Stimulated activated naive CD4-positive, alpha-beta T cell treated with Interleukin-2 at 50 U/mL for 16 hours (primary cell): ENCODE data around the gene TGFBR1.
"Not testable (repeated sequence)": the region's sequence is repeated elsewhere in the genome, so short reads cannot be mapped to it uniquely, and the experiment has no call there.

ENCODE experiments used
- DNase-seq: peaks from one replicate; lab custom pipeline; 2025; lab: John Stamatoyannopoulos, UW

Gene TGFBR1

DNA sequence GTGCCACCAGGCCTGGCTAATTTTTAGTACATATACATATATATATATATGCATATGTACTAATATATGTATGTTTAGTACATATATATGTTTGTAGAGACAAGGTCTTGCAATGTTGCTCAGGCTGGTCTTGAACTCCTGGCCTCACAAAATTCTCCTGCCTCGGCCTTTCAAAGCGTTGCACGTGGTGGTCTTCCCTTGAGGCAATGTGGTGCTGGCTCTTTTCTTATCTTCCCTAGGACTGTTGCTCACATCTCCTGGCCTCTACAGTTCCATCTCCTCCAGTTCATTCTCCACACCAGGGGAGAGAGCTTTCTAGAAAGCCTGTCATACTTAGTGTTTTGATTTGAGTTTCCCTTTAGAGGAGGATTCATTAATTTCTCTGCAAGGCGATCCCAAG lies 28.9 kb upstream of the TGFBR1 start:
- DNase-seq = no peak

DNA sequence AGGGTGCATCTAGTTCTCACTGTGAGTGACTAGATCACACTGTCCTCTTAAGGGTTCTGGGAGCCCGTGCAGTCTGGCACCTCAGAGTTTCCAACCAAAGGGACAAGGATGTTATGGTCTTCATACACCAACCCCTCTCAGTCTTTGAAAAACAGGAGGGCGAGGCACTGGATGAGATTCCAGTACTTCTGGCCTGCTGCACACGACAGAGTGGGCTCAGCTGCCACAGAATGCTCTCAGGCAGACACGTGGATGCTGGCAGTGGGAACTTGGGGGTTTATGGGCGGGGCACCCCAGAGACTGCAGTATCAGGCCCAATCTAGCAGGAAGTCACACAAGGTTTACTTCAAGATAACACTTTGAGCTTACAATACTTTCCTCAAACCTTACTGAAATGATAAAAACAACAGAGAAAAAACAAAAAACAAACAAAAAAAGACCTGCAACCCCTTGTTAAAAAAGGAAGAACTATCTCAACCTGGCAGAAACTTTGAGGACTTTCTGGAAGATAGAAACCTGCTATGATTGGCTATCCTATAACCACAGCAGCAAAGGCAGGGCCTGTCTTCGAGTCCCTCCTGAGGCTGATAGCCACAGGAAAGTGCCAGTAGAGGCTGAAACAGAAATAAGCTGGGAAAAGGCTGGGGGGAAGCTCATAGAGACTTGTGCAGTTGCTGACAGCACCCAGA lies 28.3 kb upstream of the TGFBR1 start:
- DNase-seq = no peak

DNA sequence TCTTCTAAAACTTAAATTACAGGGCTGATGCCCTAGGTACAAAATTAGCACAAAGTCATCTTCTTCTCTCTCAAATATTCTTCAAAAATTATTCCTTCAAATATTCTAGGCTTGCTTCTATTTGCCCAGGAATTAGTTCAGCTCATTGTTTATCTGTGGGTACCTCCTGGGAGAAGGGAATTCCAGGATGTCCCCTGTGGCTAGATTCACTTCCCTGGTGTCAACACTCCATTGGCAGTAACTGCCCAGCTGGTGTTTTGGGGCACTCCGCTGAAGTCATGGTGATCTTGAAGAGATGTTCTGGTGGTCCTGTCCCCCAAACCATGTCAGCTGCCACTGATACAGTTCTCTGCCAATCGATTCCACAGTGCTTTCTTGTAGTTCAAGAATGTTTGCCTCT lies 26.2 kb upstream of the TGFBR1 start:
- DNase-seq = no peak

DNA sequence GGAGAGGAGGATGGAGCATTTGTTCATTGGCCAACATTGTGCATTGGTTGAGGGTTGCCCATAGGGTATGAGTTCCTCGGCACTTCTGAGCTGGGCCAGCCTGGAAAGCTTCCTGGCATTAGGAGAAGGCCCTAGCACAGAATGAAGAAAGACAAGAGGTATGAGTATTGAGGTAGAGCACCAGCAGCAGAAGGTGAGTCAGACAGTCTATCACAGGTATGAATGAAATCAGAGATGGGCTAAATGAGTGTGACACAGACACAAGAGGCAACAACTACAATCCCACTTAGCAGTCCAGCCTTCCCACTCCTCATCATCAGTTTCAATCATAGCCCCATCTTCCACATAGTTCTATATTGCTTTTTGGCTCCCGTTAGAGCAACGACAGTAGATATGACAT lies 25.4 kb upstream of the TGFBR1 start:
- no peak for DNase-seq

DNA sequence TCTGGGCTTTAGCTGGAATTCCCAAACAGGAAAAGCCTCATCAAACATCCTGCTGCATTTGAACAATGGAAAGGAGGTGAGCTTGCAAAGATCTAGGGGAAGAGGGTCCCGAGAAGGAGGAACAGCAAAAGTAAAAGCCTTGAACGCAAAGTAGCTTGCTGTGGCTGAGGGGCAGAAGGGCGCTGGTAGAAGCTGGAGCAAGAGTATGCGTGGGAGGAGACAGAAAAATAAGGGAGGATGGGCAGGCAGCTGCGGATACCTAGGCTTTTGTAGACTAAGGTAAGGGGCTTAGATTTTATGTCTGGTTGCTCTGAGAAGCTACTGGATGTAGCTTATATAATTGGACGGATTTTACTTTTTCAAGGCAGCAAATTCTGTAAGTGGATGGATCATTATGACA lies 21.9 kb upstream of the TGFBR1 start:
- DNase-seq = no peak

DNA sequence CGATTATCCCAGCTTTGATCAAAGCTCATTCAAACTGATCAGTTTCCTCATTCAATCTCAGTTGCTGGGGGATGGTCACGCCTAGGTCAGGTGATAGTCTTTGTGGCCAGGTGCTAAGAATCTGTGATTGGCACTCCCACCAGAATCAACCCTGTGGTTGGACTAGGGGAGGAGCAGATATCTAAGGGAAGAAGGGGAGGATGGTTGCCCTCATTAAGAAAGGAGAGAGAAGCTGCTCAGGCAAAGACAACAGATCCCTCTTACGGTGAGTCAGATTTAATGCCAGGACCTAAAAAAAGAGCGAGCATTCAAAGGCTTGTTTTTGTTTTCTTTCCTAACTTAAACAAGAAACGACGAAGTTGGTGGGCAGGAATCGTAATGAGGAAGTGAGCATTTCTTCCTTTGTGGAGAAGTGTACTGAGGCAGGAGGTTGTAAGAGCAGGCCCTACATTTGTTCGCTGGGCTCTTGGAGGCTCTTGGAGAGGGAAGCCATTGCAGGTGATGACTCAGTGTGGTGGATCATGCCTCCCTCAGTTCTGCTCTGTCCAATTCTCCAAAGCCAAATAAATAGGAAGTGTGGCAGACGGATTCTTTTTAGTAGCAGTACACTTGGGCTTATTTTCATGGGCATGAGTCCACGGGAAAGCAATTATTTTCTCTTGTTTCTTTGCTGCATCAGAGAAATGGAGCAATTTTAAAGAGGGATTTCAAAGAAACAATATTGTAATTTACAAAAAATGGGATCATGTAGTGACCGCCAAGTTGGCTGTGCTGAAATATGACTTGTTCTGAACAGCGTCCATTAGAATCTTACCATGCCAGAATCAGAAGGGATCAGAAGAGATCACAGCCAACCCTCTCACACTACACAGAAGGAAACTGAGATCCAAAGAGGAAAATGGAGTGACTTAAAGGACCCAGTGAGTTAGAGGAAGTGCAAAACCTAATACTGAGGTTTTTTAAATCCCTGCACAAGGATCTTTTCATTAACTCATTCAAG lies 18.7 kb upstream of the TGFBR1 start:
- no peak for DNase-seq

DNA sequence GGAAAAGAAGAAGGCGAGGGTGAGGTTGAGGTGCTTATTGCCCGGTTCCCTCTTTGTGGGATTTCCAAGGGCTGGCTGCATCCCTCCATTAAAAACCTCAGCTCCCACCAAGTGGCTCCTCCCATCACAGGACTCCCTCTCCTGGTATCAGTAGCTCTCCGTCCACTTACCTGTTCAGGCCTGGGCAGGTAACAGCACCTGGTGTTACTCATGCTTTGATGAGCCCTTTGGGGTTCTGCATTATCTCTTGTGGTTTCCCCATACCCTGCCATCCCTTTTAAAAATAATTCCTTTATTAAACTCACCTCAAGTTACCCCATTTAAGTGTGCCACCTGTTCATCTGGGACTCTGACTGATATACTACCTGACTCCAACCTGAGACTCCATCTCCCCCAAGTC lies 17.5 kb upstream of the TGFBR1 start:
- DNase-seq = no peak

DNA sequence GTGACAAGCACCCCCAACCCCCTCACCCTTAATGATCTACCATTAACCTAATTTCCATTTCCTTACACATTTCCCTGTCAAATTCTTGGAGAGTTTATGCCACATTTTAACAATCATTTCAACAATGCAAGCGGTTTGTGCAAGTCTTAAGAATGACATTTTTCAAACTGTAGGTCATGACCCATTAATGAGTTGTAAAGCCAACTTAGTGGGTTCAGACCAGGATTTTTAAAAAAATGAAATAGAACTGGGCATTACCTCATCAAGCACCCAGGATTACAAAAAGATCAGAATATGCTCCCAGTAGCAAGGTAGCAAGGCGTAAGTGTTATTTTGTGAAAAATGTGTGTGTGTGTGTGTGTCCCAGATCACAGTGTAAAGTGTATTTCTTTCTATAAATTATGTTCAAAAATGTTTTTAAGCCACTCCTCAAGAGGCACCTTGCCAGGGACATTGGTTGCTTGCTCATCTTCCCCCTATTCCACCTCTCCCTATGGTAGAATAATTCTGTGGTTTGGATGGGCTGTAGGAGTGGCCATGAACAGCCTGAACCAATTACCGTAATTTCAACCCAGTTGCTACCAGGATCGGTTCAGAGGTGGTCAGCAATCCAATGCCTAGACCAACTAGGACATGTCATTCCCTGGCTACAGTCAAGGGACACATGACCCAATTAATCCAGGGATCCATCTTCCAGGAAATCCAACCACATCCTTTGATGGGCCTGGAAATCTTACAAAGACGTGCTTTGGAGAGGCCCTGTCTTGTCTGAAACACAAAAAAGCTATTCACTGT lies 14.4 kb upstream of the TGFBR1 start:
- no peak for DNase-seq

DNA sequence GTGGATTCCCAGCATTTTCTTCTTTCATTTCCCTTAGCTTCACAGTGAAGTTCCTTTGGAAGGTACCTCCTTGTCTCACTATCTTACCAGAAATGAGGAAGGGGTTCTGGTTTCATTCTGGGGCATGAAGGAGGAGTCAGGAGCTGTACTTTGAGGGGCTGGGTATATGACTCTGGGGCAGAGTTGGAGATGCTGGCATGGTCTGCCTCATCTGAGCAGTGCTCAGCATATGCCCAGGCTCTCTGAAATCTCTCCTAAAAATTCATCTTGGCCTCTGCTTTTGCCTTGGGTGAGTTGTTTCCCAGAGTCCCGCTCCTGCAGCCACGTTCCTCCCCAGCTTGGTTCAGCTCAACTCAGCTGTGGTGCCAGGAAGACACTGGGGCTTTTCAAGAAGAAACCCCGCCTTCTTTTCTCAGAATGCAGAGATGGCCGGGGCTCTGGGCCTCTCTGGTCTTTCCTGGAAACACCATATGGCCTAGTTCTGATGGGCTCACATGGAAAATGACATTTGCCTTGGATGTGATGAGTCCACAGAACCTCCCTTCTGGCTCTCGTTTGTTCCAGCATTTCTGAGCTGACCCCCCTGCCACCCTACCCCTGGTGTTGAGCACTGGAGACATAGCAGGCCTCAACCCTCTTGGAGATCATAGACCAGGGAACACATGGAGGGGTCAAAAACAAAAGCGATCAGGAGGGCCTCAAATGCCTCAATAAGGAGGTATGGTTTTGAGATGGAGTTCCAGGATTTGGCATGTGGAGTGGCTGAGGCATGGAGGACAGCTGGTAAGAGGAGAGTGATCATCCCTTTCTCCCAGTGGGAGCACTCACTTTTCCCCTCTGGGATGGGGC lies 12.0 kb upstream of the TGFBR1 start:
- DNase-seq = peak; percentile 33

DNA sequence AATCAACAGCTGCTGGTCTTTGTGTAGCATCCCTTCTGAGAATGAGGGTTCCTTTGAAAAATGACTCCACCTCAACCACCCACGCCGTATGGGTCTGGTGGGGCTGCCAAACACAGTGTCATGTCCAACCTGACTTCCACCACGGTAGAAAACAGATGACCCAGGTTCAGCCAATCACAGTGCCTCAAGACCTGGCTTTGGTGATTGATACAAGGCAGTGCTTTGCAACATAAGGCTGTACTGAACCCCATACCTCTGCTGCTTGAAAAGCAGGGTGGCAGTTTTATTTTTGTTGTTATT lies 11.5 kb upstream of the TGFBR1 start:
- DNase-seq = no peak

DNA sequence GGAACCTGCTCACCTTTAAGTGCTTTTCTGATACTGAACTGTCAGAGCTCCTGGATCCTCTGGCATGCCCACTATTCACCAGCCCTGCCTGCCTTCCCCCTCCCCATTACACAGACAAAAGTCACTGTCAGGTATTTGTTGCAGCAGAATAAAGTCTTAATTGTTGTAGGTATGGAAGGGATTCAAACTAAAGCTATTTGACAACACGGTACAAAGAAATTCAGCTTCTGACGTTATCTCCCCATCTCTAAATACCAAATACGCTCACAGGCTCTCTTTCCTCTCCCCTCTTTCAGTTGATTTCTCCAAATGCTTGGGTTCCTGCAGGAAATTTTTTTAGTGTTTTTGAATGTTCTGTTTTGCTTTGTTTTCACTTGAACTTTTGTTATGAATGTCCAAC lies 9.3 kb upstream of the TGFBR1 start:
- no peak for DNase-seq

DNA sequence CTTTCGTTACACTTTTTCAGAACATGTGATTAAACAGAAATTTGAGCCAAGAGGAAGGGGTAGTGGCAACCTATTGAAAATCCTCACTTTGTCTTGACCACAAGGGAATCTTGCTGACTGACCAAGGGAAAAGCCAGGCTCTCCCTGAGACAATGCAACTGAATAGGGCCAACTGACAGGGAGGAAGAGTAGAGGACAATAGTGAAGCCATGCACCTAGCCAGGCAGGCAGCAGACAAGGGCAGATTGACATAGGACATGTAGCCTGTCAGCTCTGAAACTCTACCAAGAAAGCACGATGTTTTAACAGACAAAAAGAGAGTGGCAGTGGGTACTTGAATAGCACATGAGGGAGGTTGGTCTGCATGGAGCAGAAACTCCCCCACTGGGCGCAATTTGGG lies 8.5 kb upstream of the TGFBR1 start:
- DNase-seq = no peak

DNA sequence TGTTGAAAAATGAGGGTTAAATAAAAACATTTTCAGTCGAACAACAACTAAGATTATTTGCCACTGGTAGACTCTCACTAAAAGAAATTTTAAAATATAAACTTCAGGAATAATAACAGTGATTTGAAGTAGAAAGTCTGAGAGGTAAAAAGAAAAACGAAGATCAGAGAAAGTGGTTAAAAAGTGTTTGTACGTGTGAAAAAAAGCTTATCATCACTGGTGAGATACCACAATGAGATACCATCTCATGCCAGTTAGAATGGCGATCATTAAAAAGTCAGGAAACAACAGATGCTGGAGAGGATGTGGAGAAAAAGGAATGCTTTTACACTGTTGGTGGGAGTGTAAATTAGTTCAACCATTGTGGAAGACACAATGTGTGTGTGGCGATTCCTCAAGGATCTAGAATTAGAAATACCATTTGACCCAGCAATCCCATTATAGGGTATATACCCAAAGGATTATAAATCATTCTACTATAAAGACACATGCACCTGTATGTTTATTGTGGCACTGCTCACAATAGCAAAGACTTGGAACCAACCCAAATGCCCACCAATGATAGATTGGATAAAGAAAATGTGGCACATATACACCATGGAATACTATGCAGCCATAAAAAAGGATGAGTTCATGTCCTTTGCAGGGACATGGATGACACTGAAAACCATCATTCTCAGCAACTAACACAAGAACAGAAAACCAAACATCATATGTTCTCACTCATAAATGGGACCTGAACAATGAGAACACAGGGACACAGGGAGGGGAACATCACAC lies 4.9 kb upstream of the TGFBR1 start:
- not testable (repeated sequence) for DNase-seq

DNA sequence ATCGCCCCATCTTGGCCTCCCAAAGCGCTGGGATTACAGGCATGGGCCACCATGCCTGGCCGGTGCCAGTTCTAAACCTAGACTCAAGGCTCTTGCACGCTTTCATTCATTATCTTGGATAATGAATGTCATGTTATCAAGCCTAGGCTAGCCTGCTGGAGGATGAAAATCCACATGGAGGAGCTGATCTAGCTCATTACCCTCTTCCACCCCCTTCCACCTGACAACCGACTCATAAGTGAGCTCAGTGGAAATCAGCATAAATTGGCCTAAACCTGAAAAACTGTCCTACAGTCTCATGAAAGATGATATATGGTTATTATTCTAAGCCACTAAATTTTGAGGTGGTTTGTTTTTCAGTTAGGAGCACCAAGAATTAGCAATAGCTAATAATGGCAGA lies 3.6 kb upstream of the TGFBR1 start:
- no peak for DNase-seq

DNA sequence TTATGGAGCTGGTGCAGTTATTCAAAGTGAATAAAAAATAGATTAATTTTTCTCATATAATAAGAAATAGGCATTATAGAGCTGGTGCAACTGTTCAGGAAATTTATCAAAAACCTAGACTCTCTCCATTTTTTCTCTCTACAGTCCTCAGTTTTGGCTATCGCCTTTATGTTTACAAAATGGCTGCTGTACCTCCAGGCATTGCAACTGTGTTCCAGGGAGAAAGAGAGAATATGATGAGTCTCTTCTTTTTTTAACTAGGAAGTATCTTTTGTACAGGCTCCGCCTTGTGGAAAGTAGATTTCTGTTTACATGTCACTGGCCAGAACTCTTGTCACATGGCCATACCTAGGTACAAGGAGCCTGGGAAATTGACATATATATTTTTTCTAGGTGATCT lies 3.1 kb upstream of the TGFBR1 start:
- DNase-seq = no peak

DNA sequence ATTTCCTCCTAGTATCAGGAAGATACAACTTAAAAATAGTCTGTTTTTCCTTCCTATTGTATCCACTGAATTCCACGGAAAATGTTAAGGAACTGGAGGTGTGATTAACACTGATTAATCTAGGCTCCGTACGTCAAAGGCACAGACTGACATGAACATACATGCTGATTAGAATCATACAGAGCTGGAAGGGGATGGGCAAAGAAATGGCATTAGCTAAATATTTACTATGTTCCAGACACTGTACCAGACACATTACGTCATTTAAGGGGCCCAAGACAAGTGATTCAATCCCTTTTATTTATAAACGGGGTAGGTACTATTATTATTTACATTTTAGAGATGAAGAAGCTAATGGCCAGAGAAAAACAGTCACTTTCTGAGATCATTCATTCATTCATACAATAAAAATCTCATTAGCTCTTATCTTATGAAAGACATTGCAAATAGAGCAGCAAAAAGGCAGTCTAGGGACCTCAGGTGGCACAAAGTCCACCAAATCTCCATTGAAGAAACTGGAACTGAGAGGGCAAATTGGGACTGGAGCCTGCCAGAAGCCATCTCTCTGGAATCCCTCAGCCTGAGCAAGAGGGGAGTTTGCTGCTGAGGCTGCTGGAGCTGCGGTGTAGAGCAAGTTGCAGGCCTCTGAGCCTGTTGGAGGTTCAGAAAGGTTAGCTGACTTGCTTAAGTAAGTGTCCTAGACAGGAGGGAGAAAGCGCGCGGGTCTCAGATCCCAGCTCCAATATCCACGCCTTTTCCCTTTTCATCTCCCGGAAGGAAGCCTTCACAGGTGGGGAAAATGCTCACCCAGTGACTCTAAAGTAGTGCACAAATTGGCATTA lies 1.6 kb upstream of the TGFBR1 start:
- no peak for DNase-seq

DNA sequence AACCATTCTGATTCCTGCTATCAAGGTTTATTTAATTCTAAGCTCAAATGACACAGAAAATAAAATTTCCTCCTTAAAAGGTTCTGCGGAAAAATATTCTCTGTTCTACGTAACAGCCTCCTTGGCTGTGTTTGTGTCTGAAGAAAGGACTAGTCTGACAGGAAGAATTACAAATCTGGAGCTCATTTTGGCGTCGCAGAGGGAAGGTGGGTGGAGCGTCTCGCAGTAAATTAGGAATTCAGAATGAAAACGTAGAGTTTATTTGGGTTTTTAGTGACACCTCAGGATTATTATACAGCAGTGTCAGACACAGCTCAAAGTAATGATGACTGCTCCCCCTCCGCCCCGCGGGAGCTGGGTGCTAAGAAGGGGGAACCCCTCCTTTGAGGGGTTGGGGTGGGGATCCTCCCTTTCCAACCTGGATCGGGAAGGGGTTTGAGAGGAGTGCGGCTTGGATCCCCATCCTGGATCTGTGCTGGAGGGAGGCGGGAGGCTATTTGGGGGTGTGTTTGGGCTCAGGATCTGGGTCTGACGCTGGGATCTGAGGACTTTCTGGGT lies 933 bp upstream of the TGFBR1 start:
- DNase-seq = no peak

DNA sequence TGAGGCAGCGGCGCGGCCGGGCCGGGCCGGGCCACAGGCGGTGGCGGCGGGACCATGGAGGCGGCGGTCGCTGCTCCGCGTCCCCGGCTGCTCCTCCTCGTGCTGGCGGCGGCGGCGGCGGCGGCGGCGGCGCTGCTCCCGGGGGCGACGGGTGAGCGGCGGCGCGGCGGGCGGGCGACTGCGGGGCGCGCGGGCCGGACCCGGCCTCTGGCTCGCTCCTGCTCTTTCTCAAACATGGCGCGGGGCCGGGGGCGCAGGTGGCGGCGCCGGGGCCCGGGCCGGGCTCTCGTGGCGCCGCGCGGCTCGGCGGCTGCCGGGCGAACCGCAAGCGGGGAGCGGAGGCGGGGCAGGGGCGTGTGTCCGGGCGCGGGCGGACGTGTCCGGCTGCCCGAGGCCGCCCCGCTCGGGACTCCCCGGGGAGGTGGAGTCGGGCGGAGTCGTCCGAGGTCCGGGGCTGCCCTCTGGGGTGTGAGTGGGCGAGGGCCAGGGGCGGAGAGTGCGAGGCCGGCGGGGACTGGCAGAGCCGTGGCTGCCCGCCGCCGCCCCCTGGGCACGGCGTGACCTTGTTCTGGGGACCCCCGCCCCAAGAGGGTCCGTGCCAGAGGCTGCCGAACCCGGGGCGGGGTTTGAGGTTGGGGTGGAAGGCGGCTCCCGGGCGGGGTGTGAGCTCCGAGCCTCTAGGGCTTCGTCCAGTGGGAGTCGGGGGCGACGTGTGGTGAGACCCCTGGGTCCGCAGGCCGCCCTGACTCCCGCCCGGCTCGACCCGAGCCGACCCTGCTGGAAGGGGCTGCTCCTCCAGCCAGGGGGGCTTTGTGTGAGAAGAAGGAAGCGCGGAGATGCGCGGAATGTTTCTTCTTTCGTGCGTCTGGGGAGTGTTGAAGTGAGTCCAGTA lies 485 bp downstream of the TGFBR1 start:
- peak; percentile 36 for DNase-seq

DNA sequence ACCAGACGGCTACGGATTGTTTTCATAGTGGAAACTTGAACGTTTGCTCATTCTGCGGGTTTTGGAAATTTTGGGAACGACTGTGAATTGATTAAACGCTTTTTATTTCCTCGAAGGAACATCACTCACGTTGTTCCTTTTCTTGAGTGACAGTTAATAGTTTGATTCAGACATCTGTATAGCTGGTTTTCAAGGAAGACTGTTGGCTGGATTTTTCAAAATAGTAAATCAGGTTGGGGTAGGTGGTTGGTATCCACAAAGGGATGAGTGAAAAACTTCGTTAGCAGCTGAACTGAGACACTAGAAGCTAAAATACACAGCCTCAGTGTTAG lies 1.1 kb downstream of the TGFBR1 start:
- no peak for DNase-seq
